IMR-90 (cell line): ENCODE results near the gene TOP2A. TPM values are rescaled to one million over a fixed set of nuclear protein-coding genes. Genes with fewer than 3 reads are reported as not detected.

Experiments used
- ATAC-seq: fragments of 200-7000 bp; cut with Tn5 transposase; 2 replicates; pipeline ENCODE4 v1.9.1; 2020; ENCODE audit warnings: low read depth, mild to moderate bottlenecking, moderate library complexity
- BruUV-seq: library from RNA; stranded (reverse); fragments of 400-500 nt; replicated peaks from 2 replicates; lab custom pipeline; 2021; lab: Mats Ljungman, UMichigan
- CTCF ChIA-PET: fragments of 300-600 bp; formaldehyde crosslinking; extraction: SDS; loops from one replicate; lab custom pipeline; 2021; ENCODE audit warnings: antibody characterized with exemption; lab: Yijun Ruan, JAX
- POLR2A ChIA-PET: fragments of 300-600 bp; sonication (Branson Sonifier 250); formaldehyde crosslinking; loops from one replicate; lab custom pipeline; 2022; ENCODE audit warnings: antibody characterized with exemption; ENCODE audit not compliant: unreplicated experiment; lab: Charles Lee
- DNase-seq: peaks from one replicate; pipeline ENCODE4 v3.0.0; 2013
- H2AFZ ChIP-seq: replicated peaks from 2 replicates; pipeline ENCODE3; 2013; ENCODE audit warnings: low read length, mild to moderate bottlenecking; ENCODE audit not compliant: poor library complexity
- H2AK5ac ChIP-seq: 2 replicates; pipeline ENCODE4 v1.6.1; 2013; ENCODE audit warnings: low read depth, low read length, inconsistent platforms
- H2AK9ac ChIP-seq: replicated peaks from 2 replicates; pipeline ENCODE3; 2013; ENCODE audit warnings: mild to moderate bottlenecking, low read depth, low read length, moderate library complexity; ENCODE audit not compliant: poor library complexity
- H2BK120ac ChIP-seq: 2 replicates; pipeline ENCODE4 v1.6.1; 2013; ENCODE audit warnings: low read depth, low read length, inconsistent platforms
- H2BK15ac ChIP-seq: 3 replicates; pipeline ENCODE4 v1.6.1; 2013; ENCODE audit warnings: low read depth, low read length, inconsistent platforms
- H2BK20ac ChIP-seq: 2 replicates; pipeline ENCODE4 v1.6.1; 2013; ENCODE audit warnings: low read depth, mild to moderate bottlenecking, inconsistent platforms, low read length, moderate library complexity
- H2BK5ac ChIP-seq: 2 replicates; pipeline ENCODE4 v1.6.1; 2013; ENCODE audit warnings: mild to moderate bottlenecking, low read depth, low read length, inconsistent platforms; ENCODE audit not compliant: poor library complexity, severe bottlenecking
- H3K14ac ChIP-seq: replicated peaks from 2 replicates; pipeline ENCODE4 v1.6.1; 2013; ENCODE audit warnings: low read depth, low read length, inconsistent platforms
- H3K18ac ChIP-seq: 2 replicates; pipeline ENCODE4 v1.6.1; 2013; ENCODE audit warnings: low read depth, low read length, control low read depth
- H3K23ac ChIP-seq: 2 replicates; pipeline ENCODE4 v1.6.1; 2013; ENCODE audit warnings: low read depth, low read length, inconsistent platforms
- H3K27ac ChIP-seq: 2 replicates; pipeline ENCODE4 v1.5.1; 2013; ENCODE audit warnings: mild to moderate bottlenecking, control low read depth, low read length; ENCODE audit not compliant: insufficient read depth
- H3K27me3 ChIP-seq: 2 replicates; pipeline ENCODE4 v1.6.1; 2013; ENCODE audit warnings: low read length; ENCODE audit not compliant: control insufficient read depth, insufficient read depth
- H3K36me3 ChIP-seq: 2 replicates; pipeline ENCODE4 v1.6.1; 2013; ENCODE audit warnings: low read length, mixed read lengths; ENCODE audit not compliant: control insufficient read depth, insufficient read depth
- H3K4ac ChIP-seq: 2 replicates; pipeline ENCODE4 v1.6.1; 2013; ENCODE audit warnings: low read depth, low read length, inconsistent platforms
- H3K4me1 ChIP-seq: 2 replicates; pipeline ENCODE4 v1.6.1; 2013; ENCODE audit warnings: low read length, mixed read lengths; ENCODE audit not compliant: control insufficient read depth, insufficient read depth
- H3K4me2 ChIP-seq: 2 replicates; pipeline ENCODE4 v1.6.1; 2013; ENCODE audit warnings: low read depth, mild to moderate bottlenecking, control low read depth, low read length, moderate library complexity
- H3K4me3 ChIP-seq: 2 replicates; pipeline ENCODE4 v1.5.1; 2013; ENCODE audit warnings: low read depth, mild to moderate bottlenecking, control low read depth, low read length, moderate library complexity; ENCODE audit not compliant: insufficient read depth
- H3K56ac ChIP-seq: 2 replicates; pipeline ENCODE4 v1.6.1; 2013; ENCODE audit warnings: low read length, inconsistent platforms; ENCODE audit not compliant: insufficient read depth; ENCODE audit errors: extremely low read depth
- H3K79me1 ChIP-seq, 2 experiments: 2 replicates each; pipeline ENCODE4 v1.6.1; 2013; ENCODE audit warnings: low read length in 2 of 2, inconsistent platforms in 1 of 2, low read depth in 1 of 2
- H3K9ac ChIP-seq: 2 replicates; pipeline ENCODE4 v1.6.1; 2013; ENCODE audit warnings: low read depth, low read length, control low read depth
- H3K9me1 ChIP-seq: 2 replicates; pipeline ENCODE4 v1.6.1; 2013; ENCODE audit warnings: low read length, inconsistent platforms; ENCODE audit not compliant: insufficient read depth
- H3K9me3 ChIP-seq: 2 replicates; pipeline ENCODE4 v1.6.1; 2013; ENCODE audit warnings: low read length; ENCODE audit not compliant: control insufficient read depth, insufficient read depth
- H4K20me1 ChIP-seq: 2 replicates; pipeline ENCODE4 v1.6.1; 2013; ENCODE audit warnings: low read length, inconsistent platforms; ENCODE audit not compliant: insufficient read depth
- H4K5ac ChIP-seq: 2 replicates; pipeline ENCODE4 v1.6.1; 2013; ENCODE audit warnings: mild to moderate bottlenecking, low read depth, low read length, control low read depth
- H4K8ac ChIP-seq, 2 experiments: 2 replicates each; pipeline ENCODE4 v1.6.1; 2013; ENCODE audit warnings: low read depth in 2 of 2, low read length in 2 of 2, control low read depth in 1 of 2, inconsistent platforms in 1 of 2
- H4K91ac ChIP-seq: 2 replicates; pipeline ENCODE4 v1.6.1; 2013; ENCODE audit warnings: low read depth, low read length, inconsistent platforms; ENCODE audit not compliant: insufficient read depth
- BHLHE40 ChIP-seq: fragments of 150-350 bp; IDR thresholded peaks from 2 replicates; pipeline ENCODE4 v1.6.1; 2016; ENCODE audit warnings: mild to moderate bottlenecking, low read depth, low read length
- CEBPB ChIP-seq: IDR thresholded peaks from 2 replicates; pipeline ENCODE4 v1.6.1; 2012; ENCODE audit warnings: low read depth, low read length, improper control_type of control experiment
- CHD1 ChIP-seq: IDR thresholded peaks from 2 replicates; pipeline ENCODE4 v1.6.1; 2012; ENCODE audit warnings: low read depth, low read length, improper control_type of control experiment
- FOS ChIP-seq: fragments of 150-350 bp; IDR thresholded peaks from 2 replicates; pipeline ENCODE4 v1.6.1; 2016; ENCODE audit warnings: low read depth, low read length
- MAFK ChIP-seq: IDR thresholded peaks from 2 replicates; pipeline ENCODE4 v1.6.1; 2012; ENCODE audit warnings: low read depth, low read length, improper control_type of control experiment
- MAZ ChIP-seq: IDR thresholded peaks from 2 replicates; pipeline ENCODE4 v1.6.1; 2012; ENCODE audit warnings: low read depth, mild to moderate bottlenecking, low read length, improper control_type of control experiment, moderate library complexity, borderline replicate concordance
- MXI1 ChIP-seq: IDR thresholded peaks from 2 replicates; pipeline ENCODE4 v1.6.1; 2012; ENCODE audit warnings: low read depth, mild to moderate bottlenecking, low read length, moderate library complexity, borderline replicate concordance
- NFE2L2 ChIP-seq: fragments of 150-350 bp; IDR thresholded peaks from 2 replicates; pipeline ENCODE4 v1.6.1; 2016; ENCODE audit warnings: low read depth, mild to moderate bottlenecking, low read length
- POLR2A ChIP-seq: IDR thresholded peaks from 2 replicates; pipeline ENCODE4 v1.6.1; 2012; ENCODE audit warnings: mild to moderate bottlenecking, low read depth, low read length
- RAD21 ChIP-seq: IDR thresholded peaks from 2 replicates; pipeline ENCODE4 v1.6.1; 2012; ENCODE audit warnings: low read length, improper control_type of control experiment
- RCOR1 ChIP-seq: IDR thresholded peaks from 2 replicates; pipeline ENCODE4 v1.6.1; 2012; ENCODE audit warnings: mild to moderate bottlenecking, low read length, improper control_type of control experiment; ENCODE audit not compliant: insufficient replicate concordance
- RFX5 ChIP-seq: IDR thresholded peaks from 2 replicates; pipeline ENCODE4 v1.8.0; 2012; ENCODE audit warnings: low read depth, mild to moderate bottlenecking, low read length, moderate library complexity
- SMC3 ChIP-seq: fragments of 150-350 bp; IDR thresholded peaks from 2 replicates; pipeline ENCODE4 v1.6.1; 2016; ENCODE audit warnings: low read depth, mild to moderate bottlenecking, antibody characterized with exemption, low read length, moderate library complexity
- WGBS, 2 experiments: methylation state at CpG; one replicate each; pipeline versions ENCODE4 v1.1.5 to v1.1.7; 2013; ENCODE audit warnings: missing lambda C conversion rate in 2 of 2; ENCODE audit not compliant: insufficient read length in 1 of 2; ENCODE audit errors: extremely low coverage in 2 of 2; 5-methylcytosine and 5-hydroxymethylcytosine counted together
- dilution Hi-C: fragments of 300-500 bp; cut with HindIII; formaldehyde crosslinking; loops from one replicate; pipeline ENCODE4 v1.14.3; 2018; ENCODE audit warnings: low sequenced_read_pairs; ENCODE audit not compliant: unreplicated experiment
- in situ Hi-C: fragments of 300-500 bp; cut with MboI; formaldehyde crosslinking; loops from 3 replicates; pipeline ENCODE4 v1.14.3; 2019; ENCODE audit warnings: low sequenced_read_pairs, inconsistent platforms, mixed read lengths
- intact Hi-C: fragments of 100-400 bp; cut with micrococcal nuclease; formaldehyde crosslinking; loops from 2 replicates; pipeline ENCODE4 v1.10.0; 2022
- polyA plus RNA-seq, 3 experiments: library from polyadenylated mRNA; depleted of rRNA; stranded (reverse); fragments of >200 nt; gene quantifications; 2 replicates each; pipeline ENCODE4 v1.2.3, GENCODE V29; 2012; ENCODE audit warnings: low replicate concordance in 1 of 3
- total RNA-seq: library from RNA; depleted of rRNA; stranded (reverse); fragments of >200 nt; gene quantifications from 2 replicates; pipeline ENCODE4 v1.2.3, GENCODE V29; 2012
- TF ChIP-seq, protein P1 (sequence below): fragments of 150-350 bp; IDR thresholded peaks from 2 replicates; pipeline ENCODE4 v1.6.1; 2017; ENCODE audit warnings: mild to moderate bottlenecking, antibody characterized with exemption, low read length, low read depth
- TF ChIP-seq, protein P2 (sequence below): fragments of 150-350 bp; IDR thresholded peaks from 2 replicates; pipeline ENCODE4 v1.6.1; 2016; ENCODE audit warnings: low read depth, mild to moderate bottlenecking, low read length, moderate library complexity, borderline replicate concordance
- TF ChIP-seq, protein P3 (sequence below): conservative IDR thresholded peaks from 2 replicates; pipeline ENCODE4 v1.5.1; 2012; ENCODE audit warnings: mild to moderate bottlenecking, low read depth, low read length, improper control_type of control experiment

The TOP2A gene
- total and polyA plus RNA-seq, 2 of the 4 experiments (the other 2 are of a cell fraction), result 43.4 to 68.5 TPM

DNA sequence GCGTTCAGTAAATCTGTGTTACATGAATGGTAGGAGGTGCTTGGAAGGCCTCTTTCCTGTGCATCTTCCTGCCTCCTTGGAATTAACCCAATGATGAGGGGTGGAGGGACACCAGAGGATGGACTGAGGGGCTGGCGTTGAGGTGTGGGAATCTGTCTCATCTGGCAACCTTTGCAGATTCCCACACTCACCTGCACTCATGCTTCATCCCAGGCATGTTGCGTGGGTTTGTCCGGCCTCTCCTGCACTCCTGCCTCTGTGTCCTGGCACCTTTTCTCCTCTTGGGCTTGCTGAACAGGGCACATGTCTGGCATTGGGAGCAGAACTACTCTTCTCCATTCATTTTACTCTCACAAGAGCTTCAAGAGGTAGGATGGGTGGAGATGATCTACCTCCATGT is 22.5 kb upstream of the TOP2A start:
- dilution Hi-C loops (no loop called here), intact Hi-C loops (no loop called here), in situ Hi-C loops (loop anchor here (5.0 kb wide), 1 partner anchor 92 kb away; no protein-coding TSS in a partner anchor)
- H2AK9ac ChIP-seq, result peak overlapping the region; percentile 29
- ATAC-seq (no peak), DNase-seq (no peak)
- no peak for TF ChIP-seq CHD1
- TF ChIP-seq SMC3, result no peak
- no peak for TF ChIP-seq RCOR1
- TF ChIP-seq CEBPB, result no peak
- no peak for TF ChIP-seq FOS
- no peak for TF ChIP-seq NFE2L2
- no peak for TF ChIP-seq MXI1
- TF ChIP-seq, protein P1, sequence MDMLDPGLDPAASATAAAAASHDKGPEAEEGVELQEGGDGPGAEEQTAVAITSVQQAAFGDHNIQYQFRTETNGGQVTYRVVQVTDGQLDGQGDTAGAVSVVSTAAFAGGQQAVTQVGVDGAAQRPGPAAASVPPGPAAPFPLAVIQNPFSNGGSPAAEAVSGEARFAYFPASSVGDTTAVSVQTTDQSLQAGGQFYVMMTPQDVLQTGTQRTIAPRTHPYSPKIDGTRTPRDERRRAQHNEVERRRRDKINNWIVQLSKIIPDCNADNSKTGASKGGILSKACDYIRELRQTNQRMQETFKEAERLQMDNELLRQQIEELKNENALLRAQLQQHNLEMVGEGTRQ, result no peak
- no peak for TF ChIP-seq POLR2A
- no peak for TF ChIP-seq MAFK
- TF ChIP-seq RAD21, result no peak
- no peak for TF ChIP-seq RFX5
- TF ChIP-seq BHLHE40, result no peak
- TF ChIP-seq, protein P2, sequence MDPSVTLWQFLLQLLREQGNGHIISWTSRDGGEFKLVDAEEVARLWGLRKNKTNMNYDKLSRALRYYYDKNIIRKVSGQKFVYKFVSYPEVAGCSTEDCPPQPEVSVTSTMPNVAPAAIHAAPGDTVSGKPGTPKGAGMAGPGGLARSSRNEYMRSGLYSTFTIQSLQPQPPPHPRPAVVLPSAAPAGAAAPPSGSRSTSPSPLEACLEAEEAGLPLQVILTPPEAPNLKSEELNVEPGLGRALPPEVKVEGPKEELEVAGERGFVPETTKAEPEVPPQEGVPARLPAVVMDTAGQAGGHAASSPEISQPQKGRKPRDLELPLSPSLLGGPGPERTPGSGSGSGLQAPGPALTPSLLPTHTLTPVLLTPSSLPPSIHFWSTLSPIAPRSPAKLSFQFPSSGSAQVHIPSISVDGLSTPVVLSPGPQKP, result no peak
- TF ChIP-seq MAZ, result no peak
- TF ChIP-seq, protein P3, sequence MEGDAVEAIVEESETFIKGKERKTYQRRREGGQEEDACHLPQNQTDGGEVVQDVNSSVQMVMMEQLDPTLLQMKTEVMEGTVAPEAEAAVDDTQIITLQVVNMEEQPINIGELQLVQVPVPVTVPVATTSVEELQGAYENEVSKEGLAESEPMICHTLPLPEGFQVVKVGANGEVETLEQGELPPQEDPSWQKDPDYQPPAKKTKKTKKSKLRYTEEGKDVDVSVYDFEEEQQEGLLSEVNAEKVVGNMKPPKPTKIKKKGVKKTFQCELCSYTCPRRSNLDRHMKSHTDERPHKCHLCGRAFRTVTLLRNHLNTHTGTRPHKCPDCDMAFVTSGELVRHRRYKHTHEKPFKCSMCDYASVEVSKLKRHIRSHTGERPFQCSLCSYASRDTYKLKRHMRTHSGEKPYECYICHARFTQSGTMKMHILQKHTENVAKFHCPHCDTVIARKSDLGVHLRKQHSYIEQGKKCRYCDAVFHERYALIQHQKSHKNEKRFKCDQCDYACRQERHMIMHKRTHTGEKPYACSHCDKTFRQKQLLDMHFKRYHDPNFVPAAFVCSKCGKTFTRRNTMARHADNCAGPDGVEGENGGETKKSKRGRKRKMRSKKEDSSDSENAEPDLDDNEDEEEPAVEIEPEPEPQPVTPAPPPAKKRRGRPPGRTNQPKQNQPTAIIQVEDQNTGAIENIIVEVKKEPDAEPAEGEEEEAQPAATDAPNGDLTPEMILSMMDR, result no peak
- H3K14ac ChIP-seq, result no peak overlapping the region
- WGBS, 2 experiments, result no CpG with 5 or more reads among the region's 4 CpGs
- H3K56ac ChIP-seq, result no peak overlapping the region
- H3K27me3 ChIP-seq, result no peaks in the 10 kb centered on the region
- no peak overlapping the region for H2BK15ac ChIP-seq
- H3K4ac ChIP-seq, result no peak overlapping the region
- H2AK5ac ChIP-seq, result peak overlapping the region; percentile 47; the same call in 1 of the 2 replicates
- H3K9ac ChIP-seq, result no peak overlapping the region
- no peak overlapping the region for H2AFZ ChIP-seq
- H3K4me1 ChIP-seq, result peaks cover 8% of the 10 kb centered on the region
- H3K27ac ChIP-seq, result no peak overlapping the region
- CTCF ChIA-PET, result interaction anchor here (0.9 kb wide), 1 partner anchor 93 kb away, joined by 3 read pairs; no protein-coding TSS in a partner anchor
- H3K23ac ChIP-seq, result no peak overlapping the region
- no peaks in the 10 kb centered on the region for H3K9me3 ChIP-seq
- H2BK5ac ChIP-seq, result no peak overlapping the region
- no peak overlapping the region for H2BK120ac ChIP-seq
- peaks cover 2% of the 10 kb centered on the region for H3K36me3 ChIP-seq
- peaks cover 13% of the 10 kb centered on the region for H4K20me1 ChIP-seq
- POLR2A ChIA-PET, result no interaction called here
- BruUV-seq, result no TSS peak
- no peak overlapping the region for H4K5ac ChIP-seq
- no peak overlapping the region for H3K4me2 ChIP-seq
- peaks cover 0 to 20% of the 10 kb centered on the region in 2 experiments; a peak in 1 of 4 replicates for H3K79me1 ChIP-seq
- H3K18ac ChIP-seq, result no peak overlapping the region
- no peak overlapping the region for H4K8ac ChIP-seq
- no peak overlapping the region for H3K4me3 ChIP-seq
- H2BK20ac ChIP-seq, result no peak overlapping the region
- peak overlapping the region; percentile 3; the same call in 1 of the 2 replicates for H4K91ac ChIP-seq
- peaks cover 7% of the 10 kb centered on the region; the same call in 1 of the 2 replicates for H3K9me1 ChIP-seq
